ENCODE data around the gene TBC1D1. TPM values are rescaled to one million over a fixed set of nuclear protein-coding genes. Genes with fewer than 3 reads are reported as not detected.

The TBC1D1 gene
- total RNA-seq, 1 donor, result 59.9 TPM

DNA sequence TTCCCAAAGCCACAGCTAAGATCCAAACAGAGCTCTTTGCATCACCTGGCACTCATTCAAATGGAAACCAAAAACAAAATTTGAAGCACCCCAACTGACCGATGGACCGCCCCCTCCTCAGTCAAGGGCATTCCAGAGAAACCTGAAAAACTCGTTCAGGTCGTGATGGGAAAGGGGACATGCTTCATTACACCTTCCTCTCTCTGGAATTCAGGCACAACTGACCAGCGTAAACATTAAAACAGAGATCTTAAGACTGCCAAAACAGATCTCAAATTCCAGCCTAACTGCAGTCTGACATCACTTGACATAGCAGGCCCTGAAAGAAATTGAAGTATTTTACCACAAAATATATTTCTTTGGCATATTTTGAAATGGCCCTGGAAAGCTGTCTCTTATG is 97.8 kb downstream of the TBC1D1 start:
- no peak overlapping the region for H3K4me3 ChIP-seq (ENCODE audit: low read depth, low read length)
- no peak for DNase-seq (ENCODE audit: low read depth)
- TF ChIP-seq, protein P1, sequence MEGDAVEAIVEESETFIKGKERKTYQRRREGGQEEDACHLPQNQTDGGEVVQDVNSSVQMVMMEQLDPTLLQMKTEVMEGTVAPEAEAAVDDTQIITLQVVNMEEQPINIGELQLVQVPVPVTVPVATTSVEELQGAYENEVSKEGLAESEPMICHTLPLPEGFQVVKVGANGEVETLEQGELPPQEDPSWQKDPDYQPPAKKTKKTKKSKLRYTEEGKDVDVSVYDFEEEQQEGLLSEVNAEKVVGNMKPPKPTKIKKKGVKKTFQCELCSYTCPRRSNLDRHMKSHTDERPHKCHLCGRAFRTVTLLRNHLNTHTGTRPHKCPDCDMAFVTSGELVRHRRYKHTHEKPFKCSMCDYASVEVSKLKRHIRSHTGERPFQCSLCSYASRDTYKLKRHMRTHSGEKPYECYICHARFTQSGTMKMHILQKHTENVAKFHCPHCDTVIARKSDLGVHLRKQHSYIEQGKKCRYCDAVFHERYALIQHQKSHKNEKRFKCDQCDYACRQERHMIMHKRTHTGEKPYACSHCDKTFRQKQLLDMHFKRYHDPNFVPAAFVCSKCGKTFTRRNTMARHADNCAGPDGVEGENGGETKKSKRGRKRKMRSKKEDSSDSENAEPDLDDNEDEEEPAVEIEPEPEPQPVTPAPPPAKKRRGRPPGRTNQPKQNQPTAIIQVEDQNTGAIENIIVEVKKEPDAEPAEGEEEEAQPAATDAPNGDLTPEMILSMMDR (IDR thresholded peaks at IDR 0.05; ENCODE audit: insufficient read depth, low read length), result no peak

DNA sequence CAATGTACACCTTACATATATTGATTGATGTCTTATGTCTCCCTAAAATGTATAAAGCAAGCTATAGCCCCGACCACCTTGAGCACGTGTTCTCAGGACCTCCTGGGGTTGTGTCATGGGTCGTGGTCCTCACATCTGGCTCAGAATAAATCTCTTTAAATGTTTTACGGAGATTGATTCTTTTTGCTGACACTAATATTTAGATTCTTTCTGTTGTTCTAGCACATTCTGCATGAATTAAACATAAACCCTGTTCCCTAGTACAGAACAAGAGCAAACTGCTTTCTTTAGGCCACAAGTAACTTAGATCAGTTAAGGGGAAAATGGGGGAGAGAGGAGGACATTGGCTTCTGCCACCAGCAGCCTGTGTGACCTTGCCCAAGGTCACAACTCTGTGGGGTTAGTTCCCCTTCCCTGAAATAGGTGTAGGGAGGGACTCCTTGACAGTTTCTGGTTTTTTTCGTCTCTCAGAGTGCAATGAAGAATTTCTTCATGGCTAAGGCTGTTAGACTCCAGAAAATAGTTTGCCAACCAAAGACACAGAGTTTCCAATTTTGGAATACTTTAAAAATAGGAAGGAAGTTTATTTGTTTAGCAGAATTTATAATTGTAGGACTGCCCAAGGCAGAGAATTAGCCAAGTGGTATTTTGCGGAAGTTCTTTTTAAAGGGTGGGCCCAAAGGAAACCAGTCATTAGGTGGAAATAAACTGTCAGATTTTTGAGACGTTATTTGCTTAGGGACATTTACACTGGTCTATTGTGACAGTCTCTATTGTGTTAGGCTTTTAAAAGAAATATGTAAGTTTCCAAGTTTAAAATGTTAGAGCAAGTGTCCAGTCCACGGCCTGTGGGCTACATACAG is 98.7 kb downstream of the TBC1D1 start:
- TF ChIP-seq, protein P1 (IDR thresholded peaks at IDR 0.05; ENCODE audit: insufficient read depth, low read length), result no peak
- no peak for DNase-seq (ENCODE audit: low read depth)
- H3K4me3 ChIP-seq (ENCODE audit: low read depth, low read length), result no peak overlapping the region

DNA sequence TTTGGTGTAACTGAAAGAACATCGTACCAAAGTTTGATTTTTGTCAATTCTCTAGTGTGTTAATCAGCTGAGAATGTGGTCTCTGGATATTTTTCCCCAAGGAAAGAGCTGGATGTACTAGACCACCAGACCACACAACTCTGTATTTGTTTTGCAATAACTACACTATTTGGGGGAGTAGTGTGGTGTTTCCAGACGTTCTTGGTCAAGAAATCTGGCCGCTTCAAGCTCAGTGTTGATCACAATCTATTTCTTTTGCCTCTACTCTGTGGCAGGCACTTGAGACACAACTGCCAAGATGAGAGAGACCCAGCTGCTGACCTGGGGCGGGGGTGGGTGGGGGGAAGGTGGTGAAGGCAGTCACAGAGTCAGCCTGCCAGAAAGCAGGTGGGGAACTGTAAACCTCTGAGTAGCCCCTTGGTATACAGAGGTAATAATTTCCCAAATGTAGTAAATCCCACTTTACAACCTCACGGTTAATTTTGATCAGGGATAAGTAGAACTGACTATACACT is 99.9 kb downstream of the TBC1D1 start:
- H3K4me3 ChIP-seq (ENCODE audit: low read depth, low read length), result no peak overlapping the region
- TF ChIP-seq, protein P1 (IDR thresholded peaks at IDR 0.05; ENCODE audit: insufficient read depth, low read length), result no peak
- no peak for DNase-seq (ENCODE audit: low read depth)

DNA sequence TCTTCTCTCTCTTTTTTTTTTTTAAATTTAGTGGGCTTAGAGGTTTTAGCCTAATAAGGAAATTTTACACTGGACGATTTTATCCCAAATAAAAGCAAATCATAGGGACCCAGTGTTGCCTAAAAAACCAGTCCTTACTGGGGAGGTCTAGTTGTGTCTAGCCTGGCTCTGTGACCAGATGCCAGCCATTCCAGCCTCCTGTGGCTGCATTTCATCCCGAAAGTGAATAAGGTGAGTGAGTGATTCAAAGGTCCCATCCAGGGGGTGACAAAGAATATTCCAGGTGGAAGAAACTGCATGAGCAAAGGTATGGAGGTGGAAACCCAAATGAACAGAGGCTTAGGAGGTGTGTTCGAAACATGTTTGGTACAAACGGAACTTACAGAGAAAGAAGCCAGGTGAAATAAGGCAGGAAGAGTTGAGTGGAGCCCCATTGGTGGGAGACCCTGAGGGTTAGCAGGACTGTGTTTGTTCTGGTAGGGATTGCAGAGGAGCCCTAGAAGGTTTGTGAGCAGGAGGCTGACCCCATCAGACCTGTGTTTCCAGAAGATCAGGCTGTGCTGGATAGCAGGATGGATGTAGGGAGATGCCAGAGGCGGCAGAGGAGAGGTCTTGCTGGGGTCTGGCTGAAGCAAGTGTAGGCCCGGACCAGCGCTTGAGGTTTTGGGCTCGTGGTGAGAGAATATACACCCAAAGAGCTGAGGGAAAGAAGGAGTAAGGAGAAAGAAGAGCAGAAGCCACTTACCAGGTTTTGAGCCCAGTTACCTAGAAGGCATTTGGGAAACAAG is 100.9 kb downstream of the TBC1D1 start:
- TF ChIP-seq, protein P1 (IDR thresholded peaks at IDR 0.05; ENCODE audit: insufficient read depth, low read length), result no peak
- no peak for DNase-seq (ENCODE audit: low read depth)
- H3K4me3 ChIP-seq (ENCODE audit: low read depth, low read length), result no peak overlapping the region

DNA sequence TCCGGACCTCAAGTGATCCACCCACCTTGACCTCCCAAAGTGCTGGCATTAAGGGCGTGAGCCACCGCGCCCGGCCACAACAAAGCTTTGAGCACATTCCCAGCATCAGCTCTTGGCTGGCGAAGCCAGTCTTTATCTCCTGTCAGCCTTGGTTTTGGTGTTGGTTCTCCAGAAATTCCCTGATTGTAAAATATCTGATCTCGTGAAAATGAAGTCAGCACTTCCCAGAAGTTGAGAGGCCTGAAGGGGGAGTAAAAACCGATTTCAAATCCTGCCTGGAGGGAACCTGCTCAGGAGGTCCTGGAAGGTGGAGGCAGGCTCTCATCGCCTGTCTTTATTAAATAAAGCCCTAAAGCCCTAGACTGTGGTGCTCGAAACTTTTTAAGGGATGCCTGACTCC is 102.9 kb downstream of the TBC1D1 start:
- no peak for DNase-seq (ENCODE audit: low read depth)
- TF ChIP-seq, protein P1 (IDR thresholded peaks at IDR 0.05; ENCODE audit: insufficient read depth, low read length), result no peak
- no peak overlapping the region for H3K4me3 ChIP-seq (ENCODE audit: low read depth, low read length)

DNA sequence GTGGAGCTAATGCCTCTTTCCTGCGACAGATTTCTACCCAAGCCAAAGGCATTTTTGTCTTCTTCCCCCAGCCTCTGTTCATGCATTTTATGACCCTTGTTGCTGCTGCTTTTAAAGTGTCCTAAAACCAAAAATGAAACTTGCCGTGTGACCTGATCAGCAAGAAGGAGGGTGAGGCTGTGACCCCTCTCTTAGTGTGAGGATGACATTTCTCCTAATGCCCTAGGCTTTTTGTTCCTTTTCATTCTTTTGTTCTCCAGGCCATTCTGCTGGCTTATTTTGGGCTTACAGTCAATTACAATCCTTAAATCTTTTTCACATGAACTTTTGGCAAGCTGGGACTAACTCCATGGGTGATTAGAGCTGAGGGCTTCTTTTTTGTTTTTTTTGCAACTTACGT is 103.7 kb downstream of the TBC1D1 start:
- TF ChIP-seq, protein P1 (IDR thresholded peaks at IDR 0.05; ENCODE audit: insufficient read depth, low read length), result no peak
- no peak overlapping the region for H3K4me3 ChIP-seq (ENCODE audit: low read depth, low read length)
- DNase-seq (ENCODE audit: low read depth), result no peak

All from fibroblast of the aortic adventitia (primary cell).